Calu3 (cell line): Measurements from ENCODE around the gene SSTR1. TPM values are rescaled to one million over a fixed set of nuclear protein-coding genes. Genes with fewer than 3 reads are reported as not detected.

ENCODE experiments used
- BruUV-seq: library from RNA; stranded (reverse); fragments of 400-500 nt; replicated peaks from 2 replicates; lab custom pipeline; 2021; lab: Mats Ljungman, UMichigan
- CTCF ChIA-PET: fragments of 300-600 bp; sonication (Branson Sonifier 250); formaldehyde crosslinking; loops from one replicate; lab custom pipeline; 2022; ENCODE audit warnings: antibody characterized with exemption; lab: Charles Lee
- DNase-seq: peaks from one replicate; pipeline ENCODE4 v3.0.0; 2022
- H3K27ac Mint-ChIP-seq: one replicate; pipeline ENCODE4 v1.8.0; 2022; ENCODE audit warnings: mixed read lengths; ENCODE audit not compliant: unreplicated experiment
- H3K27me3 Mint-ChIP-seq: one replicate; pipeline ENCODE4 v1.8.0; 2022; ENCODE audit warnings: mixed read lengths; ENCODE audit not compliant: unreplicated experiment
- H3K36me3 Mint-ChIP-seq: one replicate; pipeline ENCODE4 v1.8.0; 2022; ENCODE audit warnings: mild to moderate bottlenecking, moderate library complexity, mixed read lengths; ENCODE audit not compliant: insufficient read depth, unreplicated experiment
- H3K4me1 Mint-ChIP-seq: one replicate; pipeline ENCODE4 v1.8.0; 2022; ENCODE audit warnings: mild to moderate bottlenecking, low read depth, mixed read lengths; ENCODE audit not compliant: unreplicated experiment
- H3K4me3 Mint-ChIP-seq: one replicate; pipeline ENCODE4 v1.8.0; 2022; ENCODE audit warnings: mild to moderate bottlenecking, low read depth, moderate library complexity, mixed read lengths; ENCODE audit not compliant: unreplicated experiment
- H3K9me3 Mint-ChIP-seq: one replicate; pipeline ENCODE4 v1.8.0; 2022; ENCODE audit warnings: low read depth, mixed read lengths; ENCODE audit not compliant: unreplicated experiment
- intact Hi-C: fragments of 100-400 bp; cut with micrococcal nuclease; formaldehyde crosslinking; loops from one replicate; pipeline ENCODE4 v1.10.0; 2022; ENCODE audit not compliant: unreplicated experiment
- total RNA-seq: library from RNA; stranded (reverse); gene quantifications from 2 replicates; pipeline ENCODE4 v1.2.3, GENCODE V29; 2022
- TF ChIP-seq, protein P1 (sequence below): fragments of 200-600 bp; IDR thresholded peaks from one replicate; pipeline ENCODE4 v1.8.0; 2022; ENCODE audit warnings: antibody characterized with exemption; ENCODE audit not compliant: unreplicated experiment

The SSTR1 gene
- total RNA-seq, 1 experiment from 2014 or later: 0.24 TPM

DNA sequence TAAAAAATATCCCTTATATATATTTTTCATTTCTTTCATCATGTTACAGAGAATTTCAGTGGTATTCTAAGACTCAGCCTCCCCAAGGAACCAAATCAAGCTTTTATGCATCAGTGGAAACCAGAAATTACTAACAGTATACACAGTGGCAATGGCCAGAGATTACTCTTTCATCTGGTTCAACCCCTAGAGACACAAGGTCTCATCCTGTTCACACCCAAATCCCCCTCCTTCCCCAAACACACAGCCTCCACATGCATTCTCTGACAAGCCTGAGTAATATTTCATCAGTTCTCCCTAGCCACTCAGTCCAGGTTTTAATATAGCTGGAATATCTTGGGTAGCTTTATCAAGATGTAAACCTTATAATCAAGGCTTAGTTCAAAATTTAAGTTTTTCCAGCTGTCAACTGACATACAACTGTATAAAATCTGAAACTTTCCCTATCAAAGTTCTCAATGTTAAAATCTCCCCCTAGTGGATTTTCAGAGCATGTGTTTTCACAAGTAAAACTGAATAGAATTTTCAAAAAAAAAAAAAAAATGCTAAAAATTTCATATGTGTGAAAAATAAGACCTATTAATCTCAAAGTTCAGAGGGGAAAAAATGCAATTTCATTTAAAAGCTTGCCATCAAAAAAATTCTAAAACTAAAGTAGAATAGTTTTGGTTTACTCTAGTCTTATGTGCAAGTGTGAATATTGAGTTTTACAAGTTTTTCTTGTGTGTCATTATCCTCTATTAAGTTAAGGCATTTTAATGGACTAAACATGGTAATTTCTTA, 10.5 kb upstream of the SSTR1 start:
- TF ChIP-seq, protein P1, sequence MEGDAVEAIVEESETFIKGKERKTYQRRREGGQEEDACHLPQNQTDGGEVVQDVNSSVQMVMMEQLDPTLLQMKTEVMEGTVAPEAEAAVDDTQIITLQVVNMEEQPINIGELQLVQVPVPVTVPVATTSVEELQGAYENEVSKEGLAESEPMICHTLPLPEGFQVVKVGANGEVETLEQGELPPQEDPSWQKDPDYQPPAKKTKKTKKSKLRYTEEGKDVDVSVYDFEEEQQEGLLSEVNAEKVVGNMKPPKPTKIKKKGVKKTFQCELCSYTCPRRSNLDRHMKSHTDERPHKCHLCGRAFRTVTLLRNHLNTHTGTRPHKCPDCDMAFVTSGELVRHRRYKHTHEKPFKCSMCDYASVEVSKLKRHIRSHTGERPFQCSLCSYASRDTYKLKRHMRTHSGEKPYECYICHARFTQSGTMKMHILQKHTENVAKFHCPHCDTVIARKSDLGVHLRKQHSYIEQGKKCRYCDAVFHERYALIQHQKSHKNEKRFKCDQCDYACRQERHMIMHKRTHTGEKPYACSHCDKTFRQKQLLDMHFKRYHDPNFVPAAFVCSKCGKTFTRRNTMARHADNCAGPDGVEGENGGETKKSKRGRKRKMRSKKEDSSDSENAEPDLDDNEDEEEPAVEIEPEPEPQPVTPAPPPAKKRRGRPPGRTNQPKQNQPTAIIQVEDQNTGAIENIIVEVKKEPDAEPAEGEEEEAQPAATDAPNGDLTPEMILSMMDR: peak; percentile 16
- Mint-ChIP-seq H3K27ac (no peak overlapping the region), H3K4me3 (no peak overlapping the region), H3K36me3 (no peaks in the 10 kb centered on the region), H3K9me3 (no peaks in the 10 kb centered on the region), H3K27me3 (peaks cover 8% of the 10 kb centered on the region), H3K4me1 (no peaks in the 10 kb centered on the region)
- CTCF ChIA-PET: interaction anchor here (0.6 to 1.4 kb wide), 3 partner anchors 10 to 195 kb away, joined by 3 read pairs; partner anchors contain the start of gene SSTR1
- BruUV-seq: no TSS peak
- intact Hi-C loops: loop anchor here (1.0 to 10.0 kb wide), 3 partner anchors 210 to 492 kb away; no protein-coding TSS in a partner anchor
- no peak for DNase-seq

DNA sequence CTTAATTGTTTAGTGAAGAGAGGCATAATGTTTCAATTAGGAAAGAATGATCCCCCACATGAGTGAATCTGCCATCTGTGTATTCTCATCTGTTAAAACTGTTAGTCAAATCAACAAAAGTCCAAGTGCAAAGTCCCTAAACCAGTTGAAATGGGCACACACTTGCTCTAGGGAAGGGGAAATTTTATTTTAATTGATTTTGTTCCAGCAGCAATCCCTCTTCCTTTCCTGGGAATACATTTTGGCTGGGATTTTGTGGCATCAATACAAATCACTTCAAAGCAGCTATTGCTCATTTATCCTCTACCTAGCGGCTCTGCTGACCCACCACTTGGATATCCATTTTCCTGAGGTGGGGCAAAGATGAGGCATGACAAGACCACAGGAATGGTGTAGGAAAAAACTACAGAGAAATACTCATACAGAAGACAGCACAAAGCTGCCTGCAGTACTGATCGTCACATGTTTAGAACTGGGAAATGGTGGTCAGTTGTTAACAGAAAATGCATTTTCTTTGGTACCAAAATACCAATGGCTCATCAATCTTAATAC, 9.8 kb upstream of the SSTR1 start:
- no peak overlapping the region for H3K27ac Mint-ChIP-seq
- intact Hi-C loops: loop anchor here (1.0 to 10.0 kb wide), 3 partner anchors 211 to 493 kb away; no protein-coding TSS in a partner anchor
- no peak overlapping the region for H3K4me3 Mint-ChIP-seq
- TF ChIP-seq, protein P1: no peak
- no peaks in the 10 kb centered on the region for H3K9me3 Mint-ChIP-seq
- CTCF ChIA-PET: interaction anchor here (1.0 to 1.4 kb wide), 2 partner anchors 10 to 14 kb away, joined by 3 read pairs; partner anchors contain the start of gene SSTR1
- no TSS peak for BruUV-seq
- H3K27me3 Mint-ChIP-seq: peaks cover 8% of the 10 kb centered on the region
- H3K4me1 Mint-ChIP-seq: no peaks in the 10 kb centered on the region
- no peaks in the 10 kb centered on the region for H3K36me3 Mint-ChIP-seq
- DNase-seq: no peak

DNA sequence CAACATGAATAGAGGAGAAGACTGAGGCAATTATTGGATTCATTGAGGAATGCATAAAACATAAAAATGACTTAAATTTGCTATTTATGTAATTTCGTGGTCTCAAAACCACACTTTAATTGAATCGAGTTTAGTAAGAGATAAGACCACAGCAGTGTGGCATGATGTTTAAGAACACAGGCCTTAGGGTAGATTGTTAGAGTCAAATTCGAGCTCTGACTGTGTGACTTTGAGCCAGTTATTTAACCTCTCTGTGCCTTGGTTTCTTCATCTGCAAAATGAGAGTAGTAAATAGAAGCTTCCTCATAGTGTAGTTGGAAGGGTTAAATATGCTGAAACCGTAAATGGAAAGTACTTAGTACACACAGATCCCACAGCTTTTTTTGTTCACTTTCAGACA, 9.3 kb upstream of the SSTR1 start:
- Mint-ChIP-seq H3K4me1 (no peaks in the 10 kb centered on the region), H3K4me3 (no peak overlapping the region), H3K36me3 (no peaks in the 10 kb centered on the region), H3K9me3 (no peaks in the 10 kb centered on the region), H3K27ac (no peak overlapping the region), H3K27me3 (peaks cover 8% of the 10 kb centered on the region)
- CTCF ChIA-PET: interaction anchor here (1.4 kb wide), 1 partner anchor 9 kb away, joined by 3 read pairs; the partner anchor contains the start of gene SSTR1
- TF ChIP-seq, protein P1: no peak
- intact Hi-C loops: loop anchor here (10.0 kb wide), 1 partner anchor 494 kb away; no protein-coding TSS in a partner anchor
- DNase-seq: no peak
- no TSS peak for BruUV-seq

DNA sequence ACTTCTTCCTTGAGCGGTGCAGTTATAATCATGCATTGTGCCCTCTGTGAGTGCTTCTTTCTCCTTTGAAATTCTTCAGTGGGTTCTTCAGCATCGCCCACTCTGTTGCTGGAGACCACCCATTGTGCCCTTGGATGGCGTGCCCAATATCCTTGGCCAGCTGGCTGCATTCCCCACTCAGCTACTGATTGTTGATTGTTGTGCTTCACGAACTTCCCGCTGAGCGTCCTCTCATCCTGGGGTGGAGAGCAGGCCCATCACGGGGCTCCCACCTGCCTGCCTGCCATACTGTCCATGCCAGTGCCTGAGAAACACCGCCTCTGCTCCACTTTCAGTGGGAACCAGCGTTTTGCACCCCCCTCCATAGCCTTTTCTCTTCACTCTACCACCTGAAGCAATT, 8.6 kb upstream of the SSTR1 start:
- TF ChIP-seq, protein P1: no peak
- H3K4me1 Mint-ChIP-seq: no peaks in the 10 kb centered on the region
- no peak for DNase-seq
- CTCF ChIA-PET: no interaction called here
- no TSS peak for BruUV-seq
- no peak overlapping the region for H3K4me3 Mint-ChIP-seq
- no peaks in the 10 kb centered on the region for H3K36me3 Mint-ChIP-seq
- intact Hi-C loops: loop anchor here (10.0 kb wide), 1 partner anchor 494 kb away; no protein-coding TSS in a partner anchor
- no peak overlapping the region for H3K27ac Mint-ChIP-seq
- H3K9me3 Mint-ChIP-seq: no peaks in the 10 kb centered on the region
- peaks cover 8% of the 10 kb centered on the region for H3K27me3 Mint-ChIP-seq
